Mononuclear cell (primary cell): ENCODE results near the gene RFC3. TPM values are rescaled to one million over a fixed set of nuclear protein-coding genes. Genes with fewer than 3 reads are reported as not detected.

Experiments
- H3K27me3 ChIP-seq: 2 replicates; pipeline ENCODE4 v1.6.0; 2011; ENCODE audit warnings: low read length, control low read depth; ENCODE audit not compliant: insufficient read depth
- H3K4me1 ChIP-seq: 2 replicates; pipeline ENCODE4 v1.5.1; 2011; ENCODE audit warnings: mild to moderate bottlenecking, low read length, control low read depth; ENCODE audit not compliant: insufficient read depth
- H3K4me3 ChIP-seq: 2 replicates; pipeline ENCODE4 v1.5.1; 2011; ENCODE audit warnings: mild to moderate bottlenecking, low read length, moderate library complexity
- H3K9me3 ChIP-seq: 2 replicates; pipeline ENCODE4 v1.5.1; 2011; ENCODE audit warnings: low read depth, mild to moderate bottlenecking, control low read depth, low read length
- total RNA-seq: library from RNA; depleted of rRNA; stranded (reverse); fragments of >200 nt; gene quantifications from one replicate; pipeline ENCODE4 v1.2.3, GENCODE V29; 2012

The RFC3 gene
- total RNA-seq, 1 donor: 6.8 TPM

DNA sequence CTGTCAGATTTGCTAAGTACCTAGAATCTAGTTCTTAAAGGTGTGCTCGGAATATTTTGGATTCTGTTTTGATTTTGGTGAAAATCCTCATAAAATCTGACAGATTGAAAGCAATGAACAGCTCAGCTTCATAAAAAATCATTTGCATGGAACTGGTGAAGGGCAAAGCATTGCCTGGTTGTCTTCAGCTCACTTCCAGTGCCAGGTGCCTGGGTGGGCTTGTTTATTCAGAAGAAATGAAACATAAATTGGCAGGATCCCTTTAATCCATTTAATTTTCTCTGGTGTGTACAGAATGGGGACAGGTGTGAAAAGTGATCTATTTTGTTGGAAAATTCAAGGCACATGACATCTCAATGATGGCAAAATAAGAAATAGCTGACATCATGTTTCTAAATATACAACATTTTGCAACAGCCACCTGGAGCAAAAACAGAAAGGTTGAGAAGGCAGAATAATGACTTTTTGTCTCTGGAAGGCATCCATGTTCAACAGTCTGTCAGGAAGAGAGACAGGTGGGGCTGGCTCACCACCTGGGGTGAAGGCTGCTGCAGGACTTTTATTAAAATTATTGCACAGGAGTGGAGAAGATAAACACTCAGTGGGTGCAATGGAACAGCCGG is 52.2 kb downstream of the RFC3 start:
- no peaks in the 10 kb centered on the region for H3K27me3 ChIP-seq
- no peaks in the 10 kb centered on the region for H3K4me1 ChIP-seq
- no peak overlapping the region for H3K4me3 ChIP-seq
- no peaks in the 10 kb centered on the region for H3K9me3 ChIP-seq

DNA sequence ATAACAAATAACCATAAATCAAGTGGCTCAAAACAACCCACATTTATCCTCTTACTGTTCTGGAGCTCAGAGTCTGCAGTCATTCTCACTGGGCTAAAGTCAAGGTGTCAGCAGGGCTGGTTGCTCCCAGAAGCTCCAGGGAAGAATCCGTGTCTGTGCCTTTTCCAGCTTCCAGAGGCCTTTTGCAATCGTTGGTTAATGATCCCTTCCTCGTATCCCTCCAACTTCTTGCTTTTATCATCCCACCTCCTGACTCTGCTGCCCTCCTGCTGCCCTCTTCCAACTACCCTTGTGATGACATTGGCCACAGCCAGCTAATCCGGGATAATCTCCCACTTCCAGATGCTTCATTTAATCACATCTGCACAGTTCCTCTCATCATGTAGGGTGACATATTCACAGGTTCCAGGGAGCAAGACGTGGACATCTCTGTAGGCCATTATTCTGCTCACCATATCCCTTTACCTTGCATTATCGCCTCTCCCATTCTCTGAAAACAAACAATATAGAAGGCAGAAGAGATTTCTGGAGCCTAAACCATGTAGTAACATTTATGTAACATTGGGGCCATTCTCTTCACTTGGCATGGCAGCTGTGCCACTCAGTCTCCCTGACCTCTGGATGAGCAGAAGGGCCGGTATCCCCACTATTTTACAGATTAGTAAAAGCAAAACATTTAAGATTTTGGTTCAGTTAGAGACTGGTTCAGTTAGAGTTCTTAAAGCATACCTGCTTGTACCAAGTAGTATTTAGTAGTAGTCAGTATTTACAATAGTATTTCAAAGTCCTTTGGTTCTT is 53.5 kb downstream of the RFC3 start:
- H3K9me3 ChIP-seq: no peaks in the 10 kb centered on the region
- H3K27me3 ChIP-seq: no peaks in the 10 kb centered on the region
- H3K4me1 ChIP-seq: no peaks in the 10 kb centered on the region
- H3K4me3 ChIP-seq: no peak overlapping the region

DNA sequence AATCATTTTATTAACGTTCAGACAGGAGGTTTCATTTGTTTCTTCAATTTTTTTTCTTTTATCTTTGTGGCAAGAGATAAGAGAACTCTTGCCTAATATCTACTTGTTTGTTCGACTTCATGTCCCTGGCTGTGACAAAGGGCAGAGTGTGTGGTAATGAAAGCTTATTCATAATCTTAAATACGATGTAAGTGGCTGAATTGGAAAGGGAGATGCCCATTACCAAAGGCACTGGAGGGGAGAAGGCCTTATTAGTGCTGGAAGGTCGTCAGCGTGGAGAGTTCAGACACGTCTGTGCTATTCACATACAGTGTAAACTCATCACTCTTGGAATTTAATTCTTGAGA is 54.0 kb downstream of the RFC3 start:
- Histone ChIP-seq H3K9me3 (no peaks in the 10 kb centered on the region), H3K4me3 (no peak overlapping the region), H3K27me3 (no peaks in the 10 kb centered on the region), H3K4me1 (no peaks in the 10 kb centered on the region)

- Histone ChIP-seq H3K4me3 (no peak overlapping the region), H3K4me1 (no peaks in the 10 kb centered on the region), H3K27me3 (no peaks in the 10 kb centered on the region), H3K9me3 (no peaks in the 10 kb centered on the region)
Observed at GRCh38 chr13:33873251-33873908, 55.4 kb downstream of the RFC3 start.

DNA sequence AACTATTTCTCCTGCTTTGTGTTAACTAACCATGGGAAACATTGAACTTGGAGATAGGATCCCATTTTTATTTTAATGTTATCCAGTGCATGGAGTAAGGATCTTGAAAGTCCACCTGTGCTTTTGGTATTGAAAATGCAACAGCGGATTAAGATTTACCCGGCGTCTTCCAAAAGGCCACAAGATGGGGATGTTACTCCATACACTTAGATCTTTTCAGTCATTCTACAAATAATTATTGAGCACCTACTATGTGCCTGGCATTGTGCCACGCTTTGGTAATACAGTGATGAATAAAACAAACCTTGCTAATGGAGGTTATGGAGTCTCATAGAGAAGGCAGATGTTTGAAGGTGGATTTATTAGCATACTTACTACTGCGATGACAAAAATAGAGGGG is 56.9 kb downstream of the RFC3 start:
- Histone ChIP-seq H3K27me3 (no peaks in the 10 kb centered on the region), H3K4me3 (no peak overlapping the region), H3K9me3 (no peaks in the 10 kb centered on the region), H3K4me1 (no peaks in the 10 kb centered on the region)

GRCh38 chr13:33875618-33876401 is 57.9 kb downstream of the RFC3 start:
- Histone ChIP-seq H3K4me3 (no peak overlapping the region), H3K27me3 (no peaks in the 10 kb centered on the region), H3K4me1 (no peaks in the 10 kb centered on the region), H3K9me3 (no peaks in the 10 kb centered on the region)

- no peak overlapping the region for H3K4me3 ChIP-seq
- H3K9me3 ChIP-seq: no peaks in the 10 kb centered on the region
- H3K27me3 ChIP-seq: no peaks in the 10 kb centered on the region
- H3K4me1 ChIP-seq: no peaks in the 10 kb centered on the region
Observed at GRCh38 chr13:33876716-33877394, 58.9 kb downstream of the RFC3 start.

DNA sequence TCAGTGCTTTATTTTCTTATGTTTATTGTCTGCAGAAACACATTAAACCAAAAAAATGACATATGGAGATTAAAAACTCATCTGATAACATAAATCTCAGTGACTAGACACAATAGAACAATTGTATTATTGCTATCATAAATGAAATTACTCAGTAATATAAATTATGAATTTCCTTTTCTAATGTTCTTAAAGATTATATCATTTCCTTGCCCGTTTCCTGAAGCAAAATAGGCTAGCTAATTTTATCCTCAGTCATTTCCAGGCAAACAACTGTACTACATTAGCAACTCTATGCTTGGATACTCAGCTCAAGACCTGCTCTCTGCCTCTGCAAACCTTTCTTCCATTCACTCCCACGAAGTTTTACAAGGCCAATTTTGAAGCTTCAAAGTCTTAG is 61.2 kb downstream of the RFC3 start:
- Histone ChIP-seq H3K9me3 (no peaks in the 10 kb centered on the region), H3K4me1 (no peaks in the 10 kb centered on the region), H3K4me3 (no peak overlapping the region), H3K27me3 (no peaks in the 10 kb centered on the region)

- no peaks in the 10 kb centered on the region for H3K9me3 ChIP-seq
- H3K4me1 ChIP-seq: no peaks in the 10 kb centered on the region
- H3K27me3 ChIP-seq: no peaks in the 10 kb centered on the region
- no peak overlapping the region for H3K4me3 ChIP-seq
Observed at GRCh38 chr13:33882804-33883203, 64.9 kb downstream of the RFC3 start.

- Histone ChIP-seq H3K4me3 (no peak overlapping the region), H3K4me1 (no peaks in the 10 kb centered on the region), H3K27me3 (no peaks in the 10 kb centered on the region), H3K9me3 (no peaks in the 10 kb centered on the region)
Observed at GRCh38 chr13:33884531-33885220, 66.7 kb downstream of the RFC3 start.
